GM12873 (cell line): ENCODE measurements around the gene RPS23.

Experiments
- CTCF ChIP-seq: IDR thresholded peaks from 2 replicates; pipeline ENCODE4 v1.5.1; 2012; ENCODE audit warnings: low read depth, mild to moderate bottlenecking, moderate library complexity, low read length, control low read depth; ENCODE audit not compliant: insufficient read depth; ENCODE audit errors: missing control alignments

Gene RPS23

GRCh38 chr5:82290908-82291307, 12.8 kb upstream of the RPS23 start:
- no peak for TF ChIP-seq CTCF

- TF ChIP-seq CTCF = no peak
These were observed 11.9 kb upstream of the RPS23 start for GRCh38 chr5:82290005-82290404.

GRCh38 chr5:82287625-82288024, 9.5 kb upstream of the RPS23 start:
- TF ChIP-seq CTCF = no peak

- TF ChIP-seq CTCF = no peak
These were observed 7.1 kb upstream of the RPS23 start for GRCh38 chr5:82285206-82285605.

- TF ChIP-seq CTCF = no peak
These were observed 5.7 kb upstream of the RPS23 start for GRCh38 chr5:82283893-82284292.

- no peak for TF ChIP-seq CTCF
These were observed 687 bp upstream of the RPS23 start for GRCh38 chr5:82278711-82279370.

- TF ChIP-seq CTCF = no peak
These were observed 554 bp downstream of the RPS23 start for GRCh38 chr5:82277613-82277986.
